GM12891 (cell line): Measurements from ENCODE around the gene TRAPPC12.

ENCODE experiments used
- PAX5 ChIP-seq: IDR thresholded peaks from 2 replicates; pipeline ENCODE4 v1.6.1; 2011; ENCODE audit warnings: low read length, moderate library complexity, mild to moderate bottlenecking; ENCODE audit not compliant: insufficient read depth, severe bottlenecking
- POLR2A ChIP-seq: IDR thresholded peaks from 2 replicates; pipeline ENCODE4 v1.6.1; 2011; ENCODE audit warnings: low read depth, low read length, control low read depth
- POLR2AphosphoS5 ChIP-seq: IDR thresholded peaks from 2 replicates; pipeline ENCODE4 v1.6.1; 2011; ENCODE audit warnings: low read depth, low read length, control low read depth
- SPI1 ChIP-seq: IDR thresholded peaks from 2 replicates; pipeline ENCODE4 v1.6.1; 2011; ENCODE audit warnings: low read depth, low read length, control low read depth
- TAF1 ChIP-seq: IDR thresholded peaks from 2 replicates; pipeline ENCODE4 v1.6.1; 2011; ENCODE audit warnings: low read depth, low read length, control low read depth

DNA sequence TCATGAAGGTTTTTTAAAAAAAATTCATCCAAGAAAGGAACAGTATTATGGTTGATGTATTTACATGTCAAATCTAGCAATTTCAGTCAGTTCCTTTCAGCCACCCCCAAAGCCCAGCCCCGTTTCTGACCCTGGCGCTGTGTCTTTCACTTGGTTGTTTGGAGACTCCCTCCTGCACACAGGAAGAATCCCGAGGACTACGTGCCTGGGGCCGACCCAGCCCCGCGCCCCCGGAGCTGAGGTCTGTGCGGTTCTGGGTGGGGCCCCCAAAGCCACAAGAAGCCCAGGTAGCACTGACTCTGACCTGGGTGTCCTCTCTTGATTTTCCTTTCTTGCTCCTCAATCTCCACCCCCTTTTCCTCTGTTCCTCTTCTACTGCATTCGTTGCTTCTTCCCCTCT lies 49.1 kb downstream of the TRAPPC12 start:
- TF ChIP-seq POLR2A (no peak), POLR2AphosphoS5 (no peak), TAF1 (no peak), SPI1 (no peak), PAX5 (no peak)
